Activated T-cell treated with anti-CD3 and anti-CD28 coated beads, Interleukin-2, amount 50 U/mL, for 72 hours (primary cell): ENCODE results near the gene RFX2. TPM values are rescaled to one million over a fixed set of nuclear protein-coding genes. Genes with fewer than 3 reads are reported as not detected.
A peak's percentile ranks its signal among the peaks of the same experiment; 100 is the strongest.

Experiments
- ATAC-seq, 2 donors: fragments of 150-1000 bp; cut with Tn5 transposase; replicated peaks in 1 of 2; 2 replicates each; pipeline ENCODE4 v1.10.0; 2021; ENCODE audit warnings: moderate library complexity in 2 of 2, mild to moderate bottlenecking in 1 of 2
- DNase-seq, 2 donors: peaks; one replicate each; pipeline ENCODE4 v3.0.0; 2021 to 2022; ENCODE audit warnings: mixed read lengths in 1 of 2
- H3K27ac Mint-ChIP-seq: one replicate; pipeline ENCODE4 v1.8.0; 2022; ENCODE audit warnings: mild to moderate bottlenecking, moderate library complexity, mixed read lengths
- H3K27me3 Mint-ChIP-seq: one replicate; pipeline ENCODE4 v1.8.0; 2022; ENCODE audit warnings: low read depth, mixed read lengths
- H3K36me3 Mint-ChIP-seq, 2 donors: one replicate each; pipeline ENCODE4 v1.8.0; 2022; ENCODE audit warnings: mixed read lengths in 2 of 2, mild to moderate bottlenecking in 1 of 2; ENCODE audit not compliant: insufficient read depth in 2 of 2
- H3K4me1 Mint-ChIP-seq: one replicate; pipeline ENCODE4 v1.8.0; 2022; ENCODE audit warnings: low read depth, mixed read lengths
- H3K4me3 Mint-ChIP-seq, 2 donors: one replicate each; pipeline ENCODE4 v1.8.0; 2022; ENCODE audit warnings: mild to moderate bottlenecking in 2 of 2, mixed read lengths in 2 of 2, moderate library complexity in 2 of 2
- H3K9me3 Mint-ChIP-seq, 2 donors: one replicate each; pipeline ENCODE4 v1.8.0; 2022; ENCODE audit warnings: mixed read lengths in 2 of 2
- total RNA-seq, 2 donors: library from RNA; stranded (reverse); gene quantifications; one replicate each; pipeline ENCODE4 v1.2.3, GENCODE V29; 2022

RFX2 gene
- total RNA-seq, 2 donors from 2014 or later = 8.7 to 11.6 TPM

GRCh38 chr19:5974721-5975387, 135.4 kb downstream of the RFX2 start:
- no peaks in the 10 kb centered on the region for H3K27me3 Mint-ChIP-seq
- peaks cover 13 to 15% of the 10 kb centered on the region in 2 donors for H3K36me3 Mint-ChIP-seq
- peak overlapping the region; percentile 96 for H3K27ac Mint-ChIP-seq
- DNase-seq = peak; percentile 54 to 72
- H3K4me1 Mint-ChIP-seq = peaks cover 86% of the 10 kb centered on the region
- peak; percentile 37 to 58 for ATAC-seq
- H3K9me3 Mint-ChIP-seq = no peaks in the 10 kb centered on the region
- peak overlapping the region; percentile 96 to 98 for H3K4me3 Mint-ChIP-seq

GRCh38 chr19:5973867-5974635, 136.2 kb downstream of the RFX2 start:
- Mint-ChIP-seq H3K27ac (peak overlapping the region; percentile 96), H3K4me3 (peak overlapping the region; percentile 96 to 98), H3K27me3 (no peaks in the 10 kb centered on the region), H3K4me1 (peaks cover 79% of the 10 kb centered on the region), H3K36me3 (peaks cover 13 to 15% of the 10 kb centered on the region in 2 donors), H3K9me3 (no peaks in the 10 kb centered on the region)
- DNase-seq = no peak
- ATAC-seq = no peak

- H3K9me3 Mint-ChIP-seq = no peaks in the 10 kb centered on the region
- H3K4me3 Mint-ChIP-seq = no peak overlapping the region
- no peak for ATAC-seq
- H3K4me1 Mint-ChIP-seq = peaks cover 79% of the 10 kb centered on the region
- no peak overlapping the region for H3K27ac Mint-ChIP-seq
- no peak for DNase-seq
- peaks cover 13 to 15% of the 10 kb centered on the region in 2 donors for H3K36me3 Mint-ChIP-seq
- H3K27me3 Mint-ChIP-seq = no peaks in the 10 kb centered on the region
These were observed 136.9 kb downstream of the RFX2 start for GRCh38 chr19:5973376-5973775.

GRCh38 chr19:5972355-5972731, 138.0 kb downstream of the RFX2 start:
- Mint-ChIP-seq H3K27ac (peak overlapping the region; percentile 2), H3K27me3 (no peaks in the 10 kb centered on the region), H3K4me3 (no peak overlapping the region), H3K4me1 (peaks cover 86% of the 10 kb centered on the region), H3K9me3 (no peaks in the 10 kb centered on the region), H3K36me3 (peaks cover 12% of the 10 kb centered on the region in 2 donors)
- ATAC-seq (no peak), DNase-seq (no peak)

GRCh38 chr19:5971714-5972354, 138.5 kb downstream of the RFX2 start:
- Mint-ChIP-seq H3K36me3 (peaks cover 8% of the 10 kb centered on the region in 2 donors), H3K4me1 (peaks cover 89% of the 10 kb centered on the region), H3K27ac (peak overlapping the region; percentile 2), H3K27me3 (no peaks in the 10 kb centered on the region), H3K9me3 (no peaks in the 10 kb centered on the region), H3K4me3 (no peak overlapping the region)
- DNase-seq (no peak), ATAC-seq (no peak)

- H3K36me3 Mint-ChIP-seq = peaks cover 1 to 7% of the 10 kb centered on the region in 2 donors
- H3K27me3 Mint-ChIP-seq = no peaks in the 10 kb centered on the region
- ATAC-seq (no peak), DNase-seq (no peak)
- no peak overlapping the region for H3K27ac Mint-ChIP-seq
- H3K4me3 Mint-ChIP-seq = no peak overlapping the region
- peaks cover 89% of the 10 kb centered on the region for H3K4me1 Mint-ChIP-seq
- H3K9me3 Mint-ChIP-seq = no peaks in the 10 kb centered on the region
These were observed 140.8 kb downstream of the RFX2 start for GRCh38 chr19:5969476-5969875.

GRCh38 chr19:5968431-5969373, 141.6 kb downstream of the RFX2 start:
- H3K27me3 Mint-ChIP-seq = no peaks in the 10 kb centered on the region
- no peaks in the 10 kb centered on the region for H3K9me3 Mint-ChIP-seq
- peak in 1 of 2 donors; percentile 33 for ATAC-seq
- peaks cover 90% of the 10 kb centered on the region for H3K4me1 Mint-ChIP-seq
- DNase-seq = no peak
- peak overlapping the region; percentile 43 for H3K27ac Mint-ChIP-seq
- peaks cover 1 to 6% of the 10 kb centered on the region in 2 donors for H3K36me3 Mint-ChIP-seq
- peak overlapping the region; percentile 46 to 68 for H3K4me3 Mint-ChIP-seq

- ATAC-seq (peak; percentile 71 to 82), DNase-seq (peak; percentile 63 to 64)
- H3K27ac Mint-ChIP-seq = peak overlapping the region; percentile 43
- no peaks in the 10 kb centered on the region for H3K27me3 Mint-ChIP-seq
- peak overlapping the region; percentile 46 to 68 for H3K4me3 Mint-ChIP-seq
- H3K4me1 Mint-ChIP-seq = peaks cover 90% of the 10 kb centered on the region
- H3K9me3 Mint-ChIP-seq = no peaks in the 10 kb centered on the region
- peaks cover 1 to 6% of the 10 kb centered on the region in 2 donors for H3K36me3 Mint-ChIP-seq
These were observed 142.3 kb downstream of the RFX2 start for GRCh38 chr19:5967994-5968430.

GRCh38 chr19:5967571-5967970, 142.7 kb downstream of the RFX2 start:
- no peaks in the 10 kb centered on the region for H3K27me3 Mint-ChIP-seq
- H3K27ac Mint-ChIP-seq = peak overlapping the region; percentile 35
- peak overlapping the region; percentile 46 to 68 for H3K4me3 Mint-ChIP-seq
- peaks cover 90% of the 10 kb centered on the region for H3K4me1 Mint-ChIP-seq
- peaks cover 1 to 6% of the 10 kb centered on the region in 2 donors for H3K36me3 Mint-ChIP-seq
- no peaks in the 10 kb centered on the region for H3K9me3 Mint-ChIP-seq
- ATAC-seq (no peak), DNase-seq (no peak)

- ATAC-seq = no peak
- peaks cover 90% of the 10 kb centered on the region for H3K4me1 Mint-ChIP-seq
- no peaks in the 10 kb centered on the region for H3K27me3 Mint-ChIP-seq
- peaks cover 1 to 9% of the 10 kb centered on the region in 2 donors for H3K36me3 Mint-ChIP-seq
- no peak overlapping the region for H3K4me3 Mint-ChIP-seq
- peak overlapping the region; percentile 96 for H3K27ac Mint-ChIP-seq
- DNase-seq = no peak
- no peaks in the 10 kb centered on the region for H3K9me3 Mint-ChIP-seq
These were observed 143.4 kb downstream of the RFX2 start for GRCh38 chr19:5966941-5967340.

GRCh38 chr19:5966215-5966614, 144.1 kb downstream of the RFX2 start:
- Mint-ChIP-seq H3K36me3 (peaks cover 1 to 8% of the 10 kb centered on the region in 2 donors), H3K27me3 (no peaks in the 10 kb centered on the region), H3K4me1 (peaks cover 90% of the 10 kb centered on the region), H3K4me3 (peak overlapping the region in 1 of 2 donors; percentile 28), H3K27ac (peak overlapping the region; percentile 96), H3K9me3 (no peaks in the 10 kb centered on the region)
- no peak for ATAC-seq
- no peak for DNase-seq

- Mint-ChIP-seq H3K4me3 (no peak overlapping the region), H3K27ac (peak overlapping the region; percentile 79), H3K27me3 (no peaks in the 10 kb centered on the region), H3K9me3 (no peaks in the 10 kb centered on the region), H3K4me1 (peaks cover 93% of the 10 kb centered on the region), H3K36me3 (peaks cover 1 to 8% of the 10 kb centered on the region in 2 donors)
- DNase-seq (no peak), ATAC-seq (no peak)
These were observed 145.3 kb downstream of the RFX2 start for GRCh38 chr19:5964816-5965565.
